ENCODE measurements around the gene HGS.
"Not testable (repeated sequence)": the region's sequence is repeated elsewhere in the genome, so short reads cannot be mapped to it uniquely, and the experiment has no call there.

The HGS gene

GRCh38 chr17:81656835-81657234 is 27.0 kb upstream of the HGS start:
- no peak for DNase-seq

GRCh38 chr17:81659038-81659437 is 24.8 kb upstream of the HGS start:
- no peak for DNase-seq

- DNase-seq = no peak
These were observed 23.4 kb upstream of the HGS start for GRCh38 chr17:81660441-81660840.

- DNase-seq = no peak
These were observed 21.8 kb upstream of the HGS start for GRCh38 chr17:81662002-81662401.

- no peak for DNase-seq
These were observed 19.8 kb upstream of the HGS start for GRCh38 chr17:81664051-81664470.

- DNase-seq = peak; percentile 58 to 69
These were observed 18.4 kb upstream of the HGS start for GRCh38 chr17:81665205-81666091.

- DNase-seq = peak in 1 of 2 donors; percentile 25
These were observed 17.8 kb upstream of the HGS start for GRCh38 chr17:81666092-81666341.

GRCh38 chr17:81666342-81667191 is 17.2 kb upstream of the HGS start, which contains the start of the genes CCDC137 and OXLD1:
CCDC137 (plus strand) TSS chr17:81666737; CDS start chr17:81666767, 30 bp downstream.
OXLD1 (minus strand) TSS chr17:81666605; CDS start chr17:81666577, 28 bp downstream.
- peak; percentile 89 to 90 for DNase-seq

GRCh38 chr17:81667754-81668153 is 16.1 kb upstream of the HGS start:
- DNase-seq = no peak

- no peak for DNase-seq
These were observed 11.3 kb upstream of the HGS start for GRCh38 chr17:81672504-81672903.

GRCh38 chr17:81672954-81673353 is 10.9 kb upstream of the HGS start:
- DNase-seq = no peak

- no peak for DNase-seq
These were observed 10.1 kb upstream of the HGS start for GRCh38 chr17:81673561-81674258.

- not testable (repeated sequence) for DNase-seq
These were observed 8.1 kb upstream of the HGS start for GRCh38 chr17:81675515-81676221.

- no peak for DNase-seq
These were observed 6.9 kb upstream of the HGS start for GRCh38 chr17:81676906-81677305.

- DNase-seq = no peak
These were observed 3.7 kb upstream of the HGS start for GRCh38 chr17:81680150-81680549.

GRCh38 chr17:81681672-81682071 is 2.1 kb upstream of the HGS start:
- DNase-seq = no peak

GRCh38 chr17:81682565-81683207 is 1.1 kb upstream of the HGS start:
- no peak for DNase-seq

GRCh38 chr17:81683208-81683583 is 615 bp upstream of the HGS start:
- no peak for DNase-seq

GRCh38 chr17:81684442-81684911 is 666 bp downstream of the HGS start:
- DNase-seq = no peak

GRCh38 chr17:81685108-81685507 is 1.3 kb downstream of the HGS start:
- DNase-seq = peak; percentile 53 to 60

- no peak for DNase-seq
These were observed 2.8 kb downstream of the HGS start for GRCh38 chr17:81686614-81687013.

Measured in activated CD4-positive, alpha-beta T cell treated with anti-CD3 and anti-CD28 coated beads for 4 hours (primary cell).